Renal cortex interstitium (tissue), 15 donors: ENCODE results near the gene AIFM3. TPM values are rescaled to one million over a fixed set of nuclear protein-coding genes. Genes with fewer than 3 reads are reported as not detected.
"Not testable (repeated sequence)": the region's sequence is repeated elsewhere in the genome, so short reads cannot be mapped to it uniquely, and the experiment has no call there.

ENCODE experiments used
- DNase-seq, 11 donors: peaks; one replicate each; pipeline ENCODE4 v3.0.0-alpha.2; 2013; ENCODE audit warnings: low read depth in 9 of 11, low spot score in 4 of 11; ENCODE audit errors: extremely low read depth in 1 of 11
- long read RNA-seq, 16 experiments: transcript quantifications; one replicate each; lab custom pipeline, GENCODE V29; 2026
- polyA plus RNA-seq, 3 donors: library from polyadenylated mRNA; unstranded; fragments of 120-200 nt; gene quantifications; one replicate each; pipeline ENCODE4 v1.2.1, GENCODE V29; 2013; ENCODE audit not compliant: insufficient read length in 3 of 3

Gene AIFM3
- 1 to 10 TPM in 1 of 3 donors, under 1 TPM in 2; 0.47 to 1.5 (median 0.96) TPM for polyA plus RNA-seq
- long read RNA-seq, donor 1: 0 reads
- long read RNA-seq, donor 2: 0 reads
- long read RNA-seq, donor 3: 0 reads
- long read RNA-seq, donor 4: 0 reads
- long read RNA-seq, donor 5: 0 reads
- long read RNA-seq, donor 6: 0 reads
- long read RNA-seq, donor 7: 0 reads
- long read RNA-seq, donor 8: 0 reads
- long read RNA-seq, donor 9: 0 reads
- long read RNA-seq, donor 10: 0 reads
- long read RNA-seq, donor 11: 0 reads
- long read RNA-seq, donor 12: 0 reads
- long read RNA-seq, donor 13: 0 reads
- long read RNA-seq, donor 14: 0 reads
- long read RNA-seq, donor 15: 0 reads
- long read RNA-seq, donor 16, partial matches to known transcripts: 0 of 1 reads
- long read RNA-seq, donor 16, other reads (novel, unspliced or antisense): 0 of 1 reads

GRCh38 chr22:20966883-20967696, at the start of gene AIFM3:
Gene AIFM3, plus strand, starts transcription at chr22:20967255. Its CDS starts 690 bp downstream, at chr22:20967945.
- no peak for DNase-seq

GRCh38 chr22:20918663-20919218, 48.3 kb upstream of the AIFM3 start:
- no peak for DNase-seq

GRCh38 chr22:20919718-20920117, 47.3 kb upstream of the AIFM3 start:
- DNase-seq: no peak

- no peak for DNase-seq
These were observed 46.2 kb upstream of the AIFM3 start for GRCh38 chr22:20920881-20921203.

GRCh38 chr22:20922141-20922751, 44.8 kb upstream of the AIFM3 start:
- no peak for DNase-seq

GRCh38 chr22:20926243-20926642, 40.8 kb upstream of the AIFM3 start:
- no peak for DNase-seq

- no peak for DNase-seq
These were observed 39.0 kb upstream of the AIFM3 start for GRCh38 chr22:20927940-20928572.

- DNase-seq: no peak
These were observed 38.5 kb upstream of the AIFM3 start for GRCh38 chr22:20928573-20928967.

GRCh38 chr22:20930004-20930403, 37.1 kb upstream of the AIFM3 start:
- DNase-seq: no peak

GRCh38 chr22:20930435-20930834, 36.6 kb upstream of the AIFM3 start:
- DNase-seq: not testable (repeated sequence)

- DNase-seq: no peak
These were observed 35.9 kb upstream of the AIFM3 start for GRCh38 chr22:20931126-20931654.

GRCh38 chr22:20933910-20934309, 33.1 kb upstream of the AIFM3 start:
- DNase-seq: no peak

- DNase-seq: not testable (repeated sequence)
These were observed 32.0 kb upstream of the AIFM3 start for GRCh38 chr22:20935049-20935448.

GRCh38 chr22:20935780-20936539, 31.1 kb upstream of the AIFM3 start:
- DNase-seq: not testable (repeated sequence)

GRCh38 chr22:20937031-20937793, 29.8 kb upstream of the AIFM3 start:
- DNase-seq: no peak

- DNase-seq: no peak
These were observed 29.0 kb upstream of the AIFM3 start for GRCh38 chr22:20937794-20938671.
